H1 (cell line): Measurements from ENCODE around the gene GDNF. TPM values are rescaled to one million over a fixed set of nuclear protein-coding genes. Genes with fewer than 3 reads are reported as not detected.

Experiments used
- CTCF ChIA-PET: fragments of 300-600 bp; sonication (Branson Sonifier 250); formaldehyde crosslinking; loops from one replicate; lab custom pipeline; 2021; ENCODE audit not compliant: partially characterized antibody; lab: Charles Lee
- POLR2A ChIA-PET: fragments of 300-600 bp; sonication (Branson Sonifier 250); formaldehyde crosslinking; loops from one replicate; lab custom pipeline; 2021; ENCODE audit warnings: inconsistent platforms; ENCODE audit not compliant: partially characterized antibody; lab: Charles Lee
- DNase-seq, 2 experiments: peaks; one replicate each; pipeline versions ENCODE4 v3.0.0 to v3.0.0-alpha.2; 2010 to 2022; ENCODE audit warnings: low spot score in 2 of 2, low read depth in 1 of 2, mixed read lengths in 1 of 2
- FAIRE-seq: peaks from 2 replicates; lab custom pipeline; 2011; peaks lifted over from hg19 to GRCh38; lab: Jason Lieb, UNC
- H2AFZ ChIP-seq: 2 replicates; pipeline ENCODE4 v1.8.1; 2012; ENCODE audit warnings: low read length, inconsistent platforms
- H2AK5ac ChIP-seq: 2 replicates; pipeline ENCODE4 v1.6.1; 2013; ENCODE audit warnings: low read depth, low read length
- H2BK120ac ChIP-seq: replicated peaks from 2 replicates; pipeline ENCODE3; 2013; ENCODE audit warnings: low read depth, low read length, inconsistent platforms
- H2BK12ac ChIP-seq: 2 replicates; pipeline ENCODE4 v1.6.1; 2013; ENCODE audit warnings: low read depth, low read length
- H2BK15ac ChIP-seq: 2 replicates; pipeline ENCODE4 v1.6.1; 2013; ENCODE audit warnings: low read length
- H2BK20ac ChIP-seq: 2 replicates; pipeline ENCODE4 v1.6.1; 2013; ENCODE audit warnings: low read length
- H2BK5ac ChIP-seq: 2 replicates; pipeline ENCODE4 v1.6.1; 2013; ENCODE audit warnings: low read depth, low read length
- H3K14ac ChIP-seq: 2 replicates; pipeline ENCODE4 v1.6.1; 2013; ENCODE audit warnings: inconsistent platforms; ENCODE audit not compliant: insufficient read length
- H3K18ac ChIP-seq: 2 replicates; pipeline ENCODE4 v1.6.1; 2013; ENCODE audit warnings: low read length; ENCODE audit errors: extremely low read depth
- H3K23ac ChIP-seq: 2 replicates; pipeline ENCODE4 v1.6.1; 2013; ENCODE audit warnings: inconsistent platforms; ENCODE audit not compliant: insufficient read length
- H3K23me2 ChIP-seq: 2 replicates; pipeline ENCODE4 v1.6.1; 2013; ENCODE audit warnings: low read depth, low read length
- H3K27ac ChIP-seq: 2 replicates; pipeline ENCODE4 v1.6.1; 2011; ENCODE audit warnings: low read depth, low read length, inconsistent platforms
- H3K27me3 ChIP-seq, 4 experiments: replicated peaks in 1 of 4; 1 replicate in 1 of 4; 2 replicates in 3 of 4; pipeline versions ENCODE4 v1.6.1 to v1.8.1; 2011 to 2013; ENCODE audit warnings: low read length in 3 of 4, mild to moderate bottlenecking in 3 of 4, inconsistent platforms in 2 of 4, mixed read lengths in 2 of 4, moderate library complexity in 1 of 4; ENCODE audit not compliant: control insufficient read depth in 3 of 4, insufficient read depth in 3 of 4; ENCODE audit errors: extremely low read depth in 1 of 4
- H3K36me3 ChIP-seq, 4 experiments: 2 replicates each; pipeline versions ENCODE4 v1.6.1 to v1.8.1; 2011 to 2013; ENCODE audit warnings: mild to moderate bottlenecking in 4 of 4, low read length in 3 of 4, moderate library complexity in 2 of 4, control low read depth in 1 of 4, inconsistent platforms in 1 of 4; ENCODE audit not compliant: insufficient read depth in 4 of 4, control insufficient read depth in 2 of 4
- H3K4ac ChIP-seq: replicated peaks from 2 replicates; pipeline ENCODE3; 2013; ENCODE audit warnings: low read length, low read depth, mixed read lengths, inconsistent platforms; ENCODE audit not compliant: insufficient read length
- H3K4me1 ChIP-seq, 4 experiments: replicated peaks in 1 of 4; 1 replicate in 1 of 4; 2 replicates in 3 of 4; pipeline versions ENCODE4 v1.6.1 to v1.8.1; 2011 to 2013; ENCODE audit warnings: low read length in 3 of 4, inconsistent platforms in 2 of 4, mixed read lengths in 1 of 4; ENCODE audit not compliant: insufficient read depth in 4 of 4, control insufficient read depth in 3 of 4
- H3K4me2 ChIP-seq, 2 experiments: 2 replicates each; pipeline versions ENCODE4 v1.6.1 to v1.8.1; 2011 to 2013; ENCODE audit warnings: low read depth in 2 of 2, low read length in 2 of 2, control low read depth in 1 of 2, inconsistent platforms in 1 of 2, mild to moderate bottlenecking in 1 of 2; ENCODE audit not compliant: insufficient read depth in 1 of 2
- H3K4me3 ChIP-seq, 4 experiments: fragments of 200-600, 300-600 bp in 1 of 4; sonication (generic), shearing (Covaris generic), sonication (Bioruptor Twin) in 1 of 4; 2 replicates each; pipeline versions ENCODE4 v1.5.1 to v1.8.1; 2011 to 2016; ENCODE audit warnings: low read length in 4 of 4, low read depth in 3 of 4, control low read depth in 2 of 4, inconsistent platforms in 2 of 4, mild to moderate bottlenecking in 2 of 4, mixed read lengths in 1 of 4, moderate library complexity in 1 of 4; ENCODE audit not compliant: insufficient read depth in 2 of 4; ENCODE audit errors: extremely low read depth in 1 of 4
- H3K56ac ChIP-seq: replicated peaks from 2 replicates; pipeline ENCODE3; 2013; ENCODE audit warnings: low read depth, mild to moderate bottlenecking, mixed read lengths, low read length, inconsistent platforms; ENCODE audit not compliant: insufficient read length
- H3K79me1 ChIP-seq: 2 replicates; pipeline ENCODE4 v1.6.1; 2013; ENCODE audit warnings: low read depth, low read length, control low read depth
- H3K79me2 ChIP-seq, 2 experiments: 2 replicates each; pipeline versions ENCODE4 v1.6.1 to v1.8.1; 2012 to 2013; ENCODE audit warnings: low read length in 2 of 2, mild to moderate bottlenecking in 2 of 2, inconsistent platforms in 1 of 2; ENCODE audit not compliant: insufficient read depth in 2 of 2, control insufficient read depth in 1 of 2
- H3K9ac ChIP-seq, 4 experiments: replicated peaks in 1 of 4; 1 replicate in 1 of 4; 2 replicates in 3 of 4; pipeline versions ENCODE4 v1.6.1 to v1.8.1; 2011 to 2013; ENCODE audit warnings: low read depth in 3 of 4, low read length in 3 of 4, control low read depth in 2 of 4, mild to moderate bottlenecking in 2 of 4, moderate library complexity in 2 of 4, inconsistent platforms in 1 of 4; ENCODE audit errors: extremely low read depth in 1 of 4
- H3K9me3 ChIP-seq, 2 experiments: 2 replicates each; pipeline versions ENCODE4 v1.6.1 to v1.8.1; 2012 to 2013; ENCODE audit warnings: mild to moderate bottlenecking in 2 of 2, moderate library complexity in 2 of 2, control low read depth in 1 of 2, inconsistent platforms in 1 of 2, low read depth in 1 of 2, low read length in 1 of 2, mixed read lengths in 1 of 2; ENCODE audit not compliant: insufficient read depth in 2 of 2
- H4K20me1 ChIP-seq, 2 experiments: replicated peaks in 1 of 2; 2 replicates each; pipeline versions ENCODE3 to v1.8.1; 2011 to 2013; ENCODE audit warnings: inconsistent platforms in 2 of 2, low read length in 2 of 2, mild to moderate bottlenecking in 1 of 2; ENCODE audit not compliant: insufficient read depth in 2 of 2, control insufficient read depth in 1 of 2
- H4K5ac ChIP-seq: 2 replicates; pipeline ENCODE4 v1.6.1; 2013; ENCODE audit warnings: low read length, low read depth, mixed read lengths, inconsistent platforms; ENCODE audit not compliant: insufficient read length
- H4K8ac ChIP-seq: 2 replicates; pipeline ENCODE4 v1.8.0; 2013; ENCODE audit warnings: mild to moderate bottlenecking, moderate library complexity, low read length, inconsistent platforms; ENCODE audit not compliant: insufficient read depth; ENCODE audit errors: extremely low read depth
- H4K91ac ChIP-seq: replicated peaks from 2 replicates; pipeline ENCODE3; 2013; ENCODE audit warnings: low read length, mixed read lengths, inconsistent platforms; ENCODE audit not compliant: insufficient read length
- CHD1 ChIP-seq: IDR thresholded peaks from 2 replicates; pipeline ENCODE4 v1.6.1; 2012; ENCODE audit warnings: low read depth, low read length, improper control_type of control experiment
- CHD2 ChIP-seq: IDR thresholded peaks from 2 replicates; pipeline ENCODE4 v1.6.1; 2012; ENCODE audit warnings: low read length, improper control_type of control experiment
- EGR1 ChIP-seq: IDR thresholded peaks from 2 replicates; pipeline ENCODE4 v1.6.1; 2011; ENCODE audit warnings: low read depth, low read length, borderline replicate concordance
- GABPA ChIP-seq: IDR thresholded peaks from 2 replicates; pipeline ENCODE4 v1.6.1; 2011; ENCODE audit warnings: mild to moderate bottlenecking, low read length, moderate library complexity, borderline replicate concordance; ENCODE audit not compliant: insufficient read depth
- NANOG ChIP-seq: IDR thresholded peaks from 2 replicates; pipeline ENCODE4 v1.6.1; 2011; ENCODE audit warnings: low read length, low read depth, mild to moderate bottlenecking, inconsistent platforms; ENCODE audit not compliant: insufficient read depth, poor library complexity, severe bottlenecking
- NRF1 ChIP-seq: IDR thresholded peaks from 2 replicates; pipeline ENCODE4 v1.6.1; 2011; ENCODE audit warnings: mild to moderate bottlenecking, low read depth, low read length, improper control_type of control experiment
- POLR2AphosphoS5 ChIP-seq: IDR thresholded peaks from 2 replicates; pipeline ENCODE4 v1.6.1; 2011; ENCODE audit warnings: low read depth, low read length
- RNF2 ChIP-seq: fragments of 200-900, 300-1000 bp; sonication (generic); IDR thresholded peaks from 2 replicates; pipeline ENCODE4 v1.7.1; 2016; ENCODE audit warnings: borderline replicate concordance, low read depth, mild to moderate bottlenecking, antibody characterized with exemption, low read length; ENCODE audit not compliant: poor library complexity, severe bottlenecking; ENCODE audit errors: missing control alignments
- SIN3A ChIP-seq, 2 experiments: IDR thresholded peaks in 1 of 2; conservative IDR thresholded peaks in 1 of 2; 2 replicates each; pipeline ENCODE4 v1.6.1; 2011 to 2012; ENCODE audit warnings: low read length in 2 of 2, improper control_type of control experiment in 1 of 2, low read depth in 1 of 2, mild to moderate bottlenecking in 1 of 2
- SP1 ChIP-seq: IDR thresholded peaks from 2 replicates; pipeline ENCODE4 v1.6.1; 2011; ENCODE audit warnings: low read depth, low read length
- WGBS, 2 experiments: shearing (Covaris generic) in 1 of 2; methylation state at CpG; one replicate each; pipeline versions ENCODE4 v1.1.6 to v1.1.7; 2013 to 2015; ENCODE audit warnings: low lambda C conversion rate in 2 of 2, mixed read lengths in 2 of 2, inconsistent platforms in 1 of 2, low coverage in 1 of 2, missing lambda C conversion rate in 1 of 2; ENCODE audit not compliant: insufficient replicate concordance in 2 of 2, insufficient coverage in 1 of 2, insufficient read length in 1 of 2; ENCODE audit errors: extremely low coverage in 1 of 2, missing lambda C conversion rate in 1 of 2; 5-methylcytosine and 5-hydroxymethylcytosine counted together
- polyA plus RNA-seq, 7 experiments: library from polyadenylated mRNA; depleted of rRNA in 3 of 7; stranded (reverse) in 5 of 7; unstranded in 2 of 7; fragments of >200 nt in 5 of 7; fragments of 200-250 nt in 2 of 7; gene quantifications; 1 replicate in 5 of 7; 2 replicates in 1 of 7; 4 replicates in 1 of 7; pipeline versions ENCODE4 v1.2.1 to v1.2.3, GENCODE V29; 2011 to 2013; ENCODE audit warnings: missing spikeins in 2 of 7, mixed read lengths in 2 of 7
- total RNA-seq: library from RNA; stranded (reverse); fragmentation: NEBNext Ultra II Directional; extraction: Animal tissue kit (Norgen Biotek cat#: 25700); gene quantifications from 2 replicates; pipeline ENCODE4 v1.2.1, GENCODE V29; 2021
- TF ChIP-seq, protein P1 (sequence below), 3 experiments: IDR thresholded peaks; 1 replicate in 2 of 3; 2 replicates in 1 of 3; pipeline versions ENCODE4 v1.5.1 to v1.6.1; 2011; ENCODE audit warnings: low read length in 3 of 3, mild to moderate bottlenecking in 3 of 3, inconsistent platforms in 2 of 3, low read depth in 1 of 3, moderate library complexity in 1 of 3; ENCODE audit not compliant: insufficient read depth in 1 of 3; ENCODE audit errors: control extremely low read depth in 1 of 3

The GDNF gene
- total and polyA plus RNA-seq, 2 of the 8 experiments (the other 6 are each of a cell fraction or from before 2014, with no cell fraction given): 0.15 to 2.0 TPM

DNA sequence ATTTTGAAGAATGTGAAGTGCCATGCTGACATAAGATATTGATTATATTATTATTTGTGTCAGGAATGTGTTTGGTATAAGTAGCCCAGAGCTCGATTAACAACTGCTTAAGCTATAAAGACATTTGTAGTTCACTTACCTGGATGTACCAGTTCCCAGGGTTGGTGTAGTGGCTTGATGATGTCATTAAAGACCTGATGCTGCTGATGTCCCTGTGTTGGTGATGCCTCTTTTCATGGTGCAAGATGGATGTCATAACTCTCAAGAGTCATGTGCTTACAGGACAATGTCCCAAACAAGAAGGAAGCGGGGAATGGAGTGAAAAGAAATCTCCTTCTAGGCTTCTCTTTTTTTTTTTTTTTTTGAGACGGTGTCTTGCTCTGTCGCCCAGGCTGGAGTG is 11.5 kb upstream of the GDNF start:
- H3K4ac ChIP-seq: no peak overlapping the region
- no peak overlapping the region for H3K4me3 ChIP-seq
- H3K23ac ChIP-seq: no peak overlapping the region
- H4K8ac ChIP-seq: no peak overlapping the region
- no peaks in the 10 kb centered on the region for H3K36me3 ChIP-seq
- ChIA-PET CTCF (interaction anchor here (0.8 to 1.8 kb wide), 2 partner anchors 13 to 341 kb away, joined by 4 to 7 read pairs; no protein-coding TSS in a partner anchor), POLR2A (interaction anchor here (0.5 kb wide), 1 partner anchor 468 kb away, joined by 3 read pairs; no protein-coding TSS in a partner anchor)
- DNase-seq (no peak), FAIRE-seq (no peak)
- H2BK20ac ChIP-seq: no peak overlapping the region
- H4K20me1 ChIP-seq: no peaks in the 10 kb centered on the region
- H3K14ac ChIP-seq: no peak overlapping the region
- no peak overlapping the region for H4K91ac ChIP-seq
- H3K18ac ChIP-seq: no peak overlapping the region
- no peak overlapping the region for H2BK12ac ChIP-seq
- H2BK120ac ChIP-seq: no peak overlapping the region
- no peak overlapping the region for H2BK15ac ChIP-seq
- H3K56ac ChIP-seq: no peak overlapping the region
- WGBS, 2 experiments: 95% methylated on average over 2 of the region's 4 CpGs; no CpG with 5 or more reads in 1 of the 2 experiments
- H3K27me3 ChIP-seq: no peaks in the 10 kb centered on the region; a peak in 2 of 7 replicates
- no peak overlapping the region for H3K4me2 ChIP-seq
- no peaks in the 10 kb centered on the region; the same call in 1 of the 2 replicates for H3K23me2 ChIP-seq
- no peak overlapping the region for H3K27ac ChIP-seq
- H3K9ac ChIP-seq: no peak overlapping the region
- peaks cover 3 to 4% of the 10 kb centered on the region in 2 experiments; a peak in 2 of 4 replicates for H3K9me3 ChIP-seq
- H2AFZ ChIP-seq: no peak overlapping the region
- H3K79me1 ChIP-seq: no peaks in the 10 kb centered on the region
- peaks cover 7 to 14% (median 10%) of the 10 kb centered on the region in 4 experiments; a peak in 6 of 7 replicates for H3K4me1 ChIP-seq
- H2BK5ac ChIP-seq: no peak overlapping the region
- no peak overlapping the region for H2AK5ac ChIP-seq
- H3K79me2 ChIP-seq: no peaks in the 10 kb centered on the region
- H4K5ac ChIP-seq: no peak overlapping the region
- TF ChIP-seq NRF1 (no peak), CHD2 (no peak), SP1 (no peak), GABPA (no peak), NANOG (no peak), CHD1 (no peak), SIN3A (conservative IDR thresholded peaks at IDR 0.05 in 1 of 2, IDR thresholded peaks at IDR 0.05 in 1 of 2; ENCODE audit: low read depth in 1 of 2, low read length in 2 of 2) (no peak), RNF2 (no peak), POLR2AphosphoS5 (no peak), EGR1 (no peak)
- TF ChIP-seq, protein P1, sequence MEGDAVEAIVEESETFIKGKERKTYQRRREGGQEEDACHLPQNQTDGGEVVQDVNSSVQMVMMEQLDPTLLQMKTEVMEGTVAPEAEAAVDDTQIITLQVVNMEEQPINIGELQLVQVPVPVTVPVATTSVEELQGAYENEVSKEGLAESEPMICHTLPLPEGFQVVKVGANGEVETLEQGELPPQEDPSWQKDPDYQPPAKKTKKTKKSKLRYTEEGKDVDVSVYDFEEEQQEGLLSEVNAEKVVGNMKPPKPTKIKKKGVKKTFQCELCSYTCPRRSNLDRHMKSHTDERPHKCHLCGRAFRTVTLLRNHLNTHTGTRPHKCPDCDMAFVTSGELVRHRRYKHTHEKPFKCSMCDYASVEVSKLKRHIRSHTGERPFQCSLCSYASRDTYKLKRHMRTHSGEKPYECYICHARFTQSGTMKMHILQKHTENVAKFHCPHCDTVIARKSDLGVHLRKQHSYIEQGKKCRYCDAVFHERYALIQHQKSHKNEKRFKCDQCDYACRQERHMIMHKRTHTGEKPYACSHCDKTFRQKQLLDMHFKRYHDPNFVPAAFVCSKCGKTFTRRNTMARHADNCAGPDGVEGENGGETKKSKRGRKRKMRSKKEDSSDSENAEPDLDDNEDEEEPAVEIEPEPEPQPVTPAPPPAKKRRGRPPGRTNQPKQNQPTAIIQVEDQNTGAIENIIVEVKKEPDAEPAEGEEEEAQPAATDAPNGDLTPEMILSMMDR (IDR thresholded peaks at IDR 0.05; ENCODE audit: control extremely low read depth in 1 of 3, insufficient read depth in 1 of 3, low read depth in 1 of 3, low read length in 3 of 3): no peak
